Kidney glomerular epithelial cell (primary cell): ENCODE data around the gene IL17RE.

Experiments used
- DNase-seq: peaks from one replicate; lab custom pipeline; 2025; lab: John Stamatoyannopoulos, UW

IL17RE gene

DNA sequence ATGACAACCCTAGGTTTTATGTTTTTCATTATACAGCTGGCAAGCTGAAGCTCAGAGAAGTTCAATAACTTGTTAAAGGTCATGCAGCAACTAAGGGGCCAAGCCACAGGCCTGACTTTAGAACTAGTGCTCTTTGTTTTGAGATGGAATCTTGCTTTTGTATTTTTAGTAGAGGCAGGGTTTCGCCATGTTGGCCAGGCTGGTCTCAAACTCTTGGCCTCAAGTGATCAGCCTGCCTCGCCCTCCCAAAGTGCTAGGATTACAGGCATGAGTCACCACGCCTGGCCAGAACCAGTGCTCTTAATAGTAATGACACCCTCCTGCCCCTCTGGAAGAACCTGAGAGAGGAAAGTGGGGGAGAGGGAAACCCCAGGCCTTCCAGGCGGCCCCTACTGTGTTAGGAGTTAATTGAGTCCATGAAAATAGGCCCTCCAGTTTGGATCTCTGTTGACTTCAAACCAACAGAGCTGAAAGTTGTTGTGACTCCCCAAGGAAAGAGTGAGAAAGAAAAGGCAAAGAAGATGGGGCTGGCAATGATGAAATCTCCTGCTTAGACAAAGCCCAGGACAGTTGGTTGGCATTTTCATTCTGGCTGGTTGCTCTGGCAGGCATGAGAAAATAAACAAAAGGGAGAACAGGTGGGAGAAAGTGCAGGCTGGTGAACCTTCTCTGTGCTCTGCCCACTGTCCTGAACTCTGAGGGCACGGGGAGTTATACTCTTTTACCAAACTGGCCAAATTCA, 53.1 kb downstream of the IL17RE start:
- DNase-seq: no peak

DNA sequence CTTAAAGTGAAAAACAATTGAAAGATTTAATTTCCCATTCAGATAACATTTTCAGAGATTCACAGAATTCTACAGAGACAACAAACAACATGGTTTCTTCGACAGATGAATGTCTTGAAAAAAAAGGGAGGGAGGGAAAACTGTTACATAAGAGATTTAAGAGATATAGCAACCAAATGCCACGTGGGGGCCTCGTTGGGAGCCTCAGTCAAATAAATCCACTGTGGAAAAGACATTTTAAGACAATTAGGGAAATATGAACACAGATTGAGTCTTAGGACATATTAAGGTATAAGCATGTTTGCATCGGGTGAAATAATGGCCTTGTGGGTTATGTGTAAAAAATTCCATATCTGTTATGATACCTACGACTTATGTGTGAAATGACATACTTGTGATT, 54.6 kb downstream of the IL17RE start:
- no peak for DNase-seq

DNA sequence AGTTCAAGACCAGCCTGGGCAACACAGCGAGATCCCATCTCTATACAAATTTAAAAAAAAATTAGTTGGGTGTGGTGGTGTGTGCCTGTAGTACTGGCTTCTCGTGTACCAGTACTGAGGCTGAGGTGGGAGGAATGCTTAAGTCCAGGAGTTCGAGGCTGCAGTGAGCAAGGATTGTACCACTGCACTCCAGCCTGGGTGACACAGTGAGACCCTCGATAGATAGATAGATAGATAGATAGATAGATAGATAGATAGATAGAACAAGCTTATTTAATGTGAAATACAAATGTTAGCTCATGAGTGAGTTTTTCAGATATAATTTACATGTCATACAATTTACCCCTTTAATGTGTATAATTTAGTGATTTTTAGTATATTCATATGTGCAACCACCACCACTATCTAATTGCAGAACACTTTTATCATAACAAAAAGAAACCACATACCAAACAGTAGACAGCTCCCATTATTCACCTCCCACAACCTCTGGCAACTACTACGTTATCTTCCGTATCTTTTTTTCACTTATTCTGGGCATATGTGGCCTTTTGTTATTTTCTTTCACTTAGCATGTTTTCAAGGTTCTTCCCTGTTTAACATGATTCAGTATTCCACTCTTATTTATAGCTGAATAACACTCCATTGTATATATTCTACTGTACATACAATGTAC, 62.7 kb downstream of the IL17RE start:
- DNase-seq: no peak
